ENCODE measurements around the gene SUSD1. TPM values are rescaled to one million over a fixed set of nuclear protein-coding genes. Genes with fewer than 3 reads are reported as not detected.

SUSD1 gene
- total and polyA plus RNA-seq, 9 of the 15 experiments (the other 6 are each of a cell fraction or from before 2014, with no cell fraction given): 10.9 to 44.4 (median 36.1) TPM

DNA sequence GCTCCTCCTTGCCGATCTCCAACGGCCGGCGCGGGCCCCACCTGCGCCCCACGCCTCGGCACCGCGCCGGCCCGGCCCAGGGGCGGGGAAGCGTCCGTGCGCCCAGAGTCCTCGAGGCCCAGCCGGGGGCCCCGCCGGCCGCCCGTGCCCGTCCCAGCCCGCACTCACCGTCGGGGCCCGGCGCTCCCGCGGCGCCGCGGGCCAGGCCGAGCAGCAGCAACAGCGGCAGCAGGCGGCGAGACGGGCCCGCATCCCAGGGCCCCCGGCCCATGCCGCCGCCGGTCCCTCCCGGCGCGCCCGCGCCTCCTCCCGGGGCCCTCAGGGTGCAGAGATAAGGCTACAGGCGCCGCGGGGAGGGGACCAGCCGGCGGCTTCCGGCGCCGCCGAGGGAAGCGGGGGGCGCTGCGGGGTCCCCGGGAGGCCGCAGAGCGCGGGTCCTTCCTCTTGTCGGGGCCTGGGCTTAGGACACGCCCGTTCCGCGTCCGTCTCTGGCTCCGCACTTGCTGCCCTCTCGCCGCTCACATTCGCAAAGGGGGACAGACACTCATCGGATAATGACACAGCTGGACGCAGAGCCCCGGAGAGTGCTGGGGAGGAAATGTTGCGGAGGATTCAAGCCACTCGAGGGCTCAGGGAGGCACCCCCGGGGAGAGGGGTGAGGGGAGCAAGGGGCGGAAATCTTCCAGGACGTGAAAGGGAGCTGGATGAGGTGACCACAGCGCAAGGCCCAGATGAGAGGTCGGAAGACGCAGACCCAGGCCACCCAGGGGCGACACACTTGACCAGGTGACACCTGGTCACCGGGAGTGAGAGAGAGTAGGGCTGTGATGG is at the start of gene SUSD1 (continued):
- TF ChIP-seq PHF8 (IDR thresholded peaks at IDR 0.05; ENCODE audit: borderline replicate concordance, low read length) (peak; percentile 77; the same call in 1 of the 2 replicates), TAL1 (IDR thresholded peaks at IDR 0.05) (no peak), SMAD4 (CRISPR knock-in tag; conservative IDR thresholded peaks at IDR 0.05) (peak; percentile 93), SUPT5H (IDR thresholded peaks at IDR 0.05) (peak; percentile 63; the same call in 1 of the 2 replicates), RCOR1 (IDR thresholded peaks at IDR 0.05; ENCODE audit: borderline replicate concordance in 1 of 2, low read depth in 2 of 2, low read length in 2 of 2) (peak in 1 of 2 experiments; percentile 7; a peak in 1 of 4 replicates), ZNF316 (IDR thresholded peaks at IDR 0.05) (peak; percentile 35; the same call in 1 of the 2 replicates), GABPB1 (CRISPR knock-in tag; IDR thresholded peaks at IDR 0.05) (peak; percentile 35; the same call in 1 of the 2 replicates), CCNT2 (IDR thresholded peaks at IDR 0.05; ENCODE audit: borderline replicate concordance, extremely low read depth, insufficient read length, low read depth, low read length) (peak; percentile 98), TSC22D4 (tag; IDR thresholded peaks at IDR 0.05) (no peak), MAZ (CRISPR knock-in tag; conservative IDR thresholded peaks at IDR 0.05 in 1 of 2, IDR thresholded peaks at IDR 0.05 in 1 of 2) (peak in 1 of 2 experiments; percentile 89; a peak in 2 of 4 replicates), ZSCAN29 (IDR thresholded peaks at IDR 0.05) (no peak), SREBF2 (CRISPR knock-in tag; IDR thresholded peaks at IDR 0.05) (no peak), CXXC5 (CRISPR knock-in tag; IDR thresholded peaks at IDR 0.05) (peak; percentile 80), POLR2H (tag; IDR thresholded peaks at IDR 0.05; ENCODE audit: low read depth) (0 out of 2 replicates have a peak, but pooled peaks have one; percentile 28), ZBTB8A (IDR thresholded peaks at IDR 0.05; ENCODE audit: partially characterized antibody) (no peak), HDGF (IDR thresholded peaks at IDR 0.05) (peak; percentile 56; the same call in 1 of the 2 replicates), MYC (IDR thresholded peaks at IDR 0.05; ENCODE audit: low read depth, low read length) (peak; percentile 53), MYC (CRISPR knock-in tag; IDR thresholded peaks at IDR 0.05; ENCODE audit: borderline replicate concordance, low read depth) (peak; percentile 53; the same call in 1 of the 2 replicates), XRCC5 (IDR thresholded peaks at IDR 0.05; ENCODE audit: low read depth, low read length) (no peak)
- TF ChIP-seq, protein P1, sequence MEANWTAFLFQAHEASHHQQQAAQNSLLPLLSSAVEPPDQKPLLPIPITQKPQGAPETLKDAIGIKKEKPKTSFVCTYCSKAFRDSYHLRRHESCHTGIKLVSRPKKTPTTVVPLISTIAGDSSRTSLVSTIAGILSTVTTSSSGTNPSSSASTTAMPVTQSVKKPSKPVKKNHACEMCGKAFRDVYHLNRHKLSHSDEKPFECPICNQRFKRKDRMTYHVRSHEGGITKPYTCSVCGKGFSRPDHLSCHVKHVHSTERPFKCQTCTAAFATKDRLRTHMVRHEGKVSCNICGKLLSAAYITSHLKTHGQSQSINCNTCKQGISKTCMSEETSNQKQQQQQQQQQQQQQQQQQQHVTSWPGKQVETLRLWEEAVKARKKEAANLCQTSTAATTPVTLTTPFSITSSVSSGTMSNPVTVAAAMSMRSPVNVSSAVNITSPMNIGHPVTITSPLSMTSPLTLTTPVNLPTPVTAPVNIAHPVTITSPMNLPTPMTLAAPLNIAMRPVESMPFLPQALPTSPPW (CRISPR knock-in tag; IDR thresholded peaks at IDR 0.05): peak; percentile 86
- TF ChIP-seq, protein P2, sequence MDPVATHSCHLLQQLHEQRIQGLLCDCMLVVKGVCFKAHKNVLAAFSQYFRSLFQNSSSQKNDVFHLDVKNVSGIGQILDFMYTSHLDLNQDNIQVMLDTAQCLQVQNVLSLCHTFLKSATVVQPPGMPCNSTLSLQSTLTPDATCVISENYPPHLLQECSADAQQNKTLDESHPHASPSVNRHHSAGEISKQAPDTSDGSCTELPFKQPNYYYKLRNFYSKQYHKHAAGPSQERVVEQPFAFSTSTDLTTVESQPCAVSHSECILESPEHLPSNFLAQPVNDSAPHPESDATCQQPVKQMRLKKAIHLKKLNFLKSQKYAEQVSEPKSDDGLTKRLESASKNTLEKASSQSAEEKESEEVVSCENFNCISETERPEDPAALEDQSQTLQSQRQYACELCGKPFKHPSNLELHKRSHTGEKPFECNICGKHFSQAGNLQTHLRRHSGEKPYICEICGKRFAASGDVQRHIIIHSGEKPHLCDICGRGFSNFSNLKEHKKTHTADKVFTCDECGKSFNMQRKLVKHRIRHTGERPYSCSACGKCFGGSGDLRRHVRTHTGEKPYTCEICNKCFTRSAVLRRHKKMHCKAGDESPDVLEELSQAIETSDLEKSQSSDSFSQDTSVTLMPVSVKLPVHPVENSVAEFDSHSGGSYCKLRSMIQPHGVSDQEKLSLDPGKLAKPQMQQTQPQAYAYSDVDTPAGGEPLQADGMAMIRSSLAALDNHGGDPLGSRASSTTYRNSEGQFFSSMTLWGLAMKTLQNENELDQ (CRISPR knock-in tag; IDR thresholded peaks at IDR 0.05; ENCODE audit: borderline replicate concordance): no peak
- TF ChIP-seq, protein P3, sequence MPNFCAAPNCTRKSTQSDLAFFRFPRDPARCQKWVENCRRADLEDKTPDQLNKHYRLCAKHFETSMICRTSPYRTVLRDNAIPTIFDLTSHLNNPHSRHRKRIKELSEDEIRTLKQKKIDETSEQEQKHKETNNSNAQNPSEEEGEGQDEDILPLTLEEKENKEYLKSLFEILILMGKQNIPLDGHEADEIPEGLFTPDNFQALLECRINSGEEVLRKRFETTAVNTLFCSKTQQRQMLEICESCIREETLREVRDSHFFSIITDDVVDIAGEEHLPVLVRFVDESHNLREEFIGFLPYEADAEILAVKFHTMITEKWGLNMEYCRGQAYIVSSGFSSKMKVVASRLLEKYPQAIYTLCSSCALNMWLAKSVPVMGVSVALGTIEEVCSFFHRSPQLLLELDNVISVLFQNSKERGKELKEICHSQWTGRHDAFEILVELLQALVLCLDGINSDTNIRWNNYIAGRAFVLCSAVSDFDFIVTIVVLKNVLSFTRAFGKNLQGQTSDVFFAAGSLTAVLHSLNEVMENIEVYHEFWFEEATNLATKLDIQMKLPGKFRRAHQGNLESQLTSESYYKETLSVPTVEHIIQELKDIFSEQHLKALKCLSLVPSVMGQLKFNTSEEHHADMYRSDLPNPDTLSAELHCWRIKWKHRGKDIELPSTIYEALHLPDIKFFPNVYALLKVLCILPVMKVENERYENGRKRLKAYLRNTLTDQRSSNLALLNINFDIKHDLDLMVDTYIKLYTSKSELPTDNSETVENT (CRISPR knock-in tag; IDR thresholded peaks at IDR 0.05): peak; percentile 74; the same call in 1 of the 2 replicates

Data from K562 (cell line).